Astrocyte (in vitro differentiated cells and primary cell): ENCODE results near the gene ASB15. TPM values are rescaled to one million over a fixed set of nuclear protein-coding genes. Genes with fewer than 3 reads are reported as not detected.

Source experiments
- DNase-seq: peaks from one replicate; pipeline ENCODE4 v3.0.0-alpha.2; 2010; ENCODE audit warnings: low read depth
- FAIRE-seq: peaks from 2 replicates; lab custom pipeline; 2011; peaks lifted over from hg19 to GRCh38; lab: Jason Lieb, UNC
- H2AFZ ChIP-seq: 2 replicates; pipeline ENCODE4 v1.6.0; 2012; ENCODE audit warnings: low read depth, low read length, inconsistent platforms
- H3K27ac ChIP-seq: 2 replicates; pipeline ENCODE4 v1.5.1; 2011; ENCODE audit warnings: low read depth, low read length, inconsistent platforms
- H3K27me3 ChIP-seq: 2 replicates; pipeline ENCODE4 v1.6.0; 2011; ENCODE audit warnings: low read length, inconsistent platforms; ENCODE audit not compliant: insufficient read depth
- H3K36me3 ChIP-seq: 2 replicates; pipeline ENCODE4 v1.5.1; 2011; ENCODE audit warnings: low read length, inconsistent platforms; ENCODE audit not compliant: insufficient read depth
- H3K4me1 ChIP-seq: 2 replicates; pipeline ENCODE4 v1.5.1; 2011; ENCODE audit warnings: low read length, inconsistent platforms; ENCODE audit not compliant: insufficient read depth
- H3K4me2 ChIP-seq: 2 replicates; pipeline ENCODE4 v1.6.0; 2012; ENCODE audit warnings: low read length, inconsistent platforms
- H3K4me3 ChIP-seq: 2 replicates; pipeline ENCODE4 v1.5.1; 2011; ENCODE audit warnings: low read depth, mild to moderate bottlenecking, low read length, inconsistent platforms; ENCODE audit not compliant: insufficient read depth
- H3K79me2 ChIP-seq: 2 replicates; pipeline ENCODE4 v1.6.0; 2012; ENCODE audit warnings: mild to moderate bottlenecking, low read length, inconsistent platforms; ENCODE audit not compliant: insufficient read depth
- H3K9ac ChIP-seq: 2 replicates; pipeline ENCODE4 v1.6.0; 2012; ENCODE audit warnings: mild to moderate bottlenecking, low read length, inconsistent platforms
- H3K9me3 ChIP-seq: 2 replicates; pipeline ENCODE4 v1.5.1; 2012; ENCODE audit warnings: low read depth, mild to moderate bottlenecking, low read length, inconsistent platforms; ENCODE audit not compliant: insufficient read depth
- H4K20me1 ChIP-seq: 2 replicates; pipeline ENCODE4 v1.6.0; 2012; ENCODE audit warnings: low read length, inconsistent platforms; ENCODE audit not compliant: insufficient read depth
- H3K27ac Mint-ChIP-seq: one replicate; pipeline ENCODE4 v1.8.0; 2021; ENCODE audit warnings: mild to moderate bottlenecking, mixed read lengths; ENCODE audit not compliant: unreplicated experiment
- H3K27me3 Mint-ChIP-seq: one replicate; pipeline ENCODE4 v1.8.0; 2021; ENCODE audit warnings: low read depth, mixed read lengths; ENCODE audit not compliant: unreplicated experiment
- H3K36me3 Mint-ChIP-seq: one replicate; pipeline ENCODE4 v1.8.0; 2021; ENCODE audit warnings: low read depth, mixed read lengths; ENCODE audit not compliant: unreplicated experiment
- H3K4me1 Mint-ChIP-seq: one replicate; pipeline ENCODE4 v1.8.0; 2021; ENCODE audit warnings: low read depth, mixed read lengths; ENCODE audit not compliant: unreplicated experiment
- H3K4me3 Mint-ChIP-seq: one replicate; pipeline ENCODE4 v1.8.0; 2021; ENCODE audit warnings: mild to moderate bottlenecking, moderate library complexity, mixed read lengths; ENCODE audit not compliant: unreplicated experiment
- H3K9me3 Mint-ChIP-seq: one replicate; pipeline ENCODE4 v1.8.0; 2021; ENCODE audit warnings: mild to moderate bottlenecking, mixed read lengths; ENCODE audit not compliant: unreplicated experiment
- CTCF ChIP-seq: IDR thresholded peaks from 2 replicates; pipeline ENCODE4 v1.5.1; 2011; ENCODE audit warnings: low read depth, mild to moderate bottlenecking, inconsistent platforms, low read length, moderate library complexity; ENCODE audit not compliant: insufficient read depth
- EZH2 ChIP-seq: IDR thresholded peaks from 2 replicates; pipeline ENCODE4 v1.6.1; 2012; ENCODE audit warnings: mild to moderate bottlenecking, low read length, inconsistent platforms; ENCODE audit not compliant: insufficient read depth
- total RNA-seq: library from RNA; stranded (reverse); gene quantifications from 2 replicates; pipeline ENCODE4 v1.2.1, GENCODE V29; 2021

Gene ASB15
- total RNA-seq, 1 donor from 2014 or later: not detected

- Histone ChIP-seq H3K4me3 (no peak overlapping the region), H2AFZ (no peak overlapping the region), H3K27me3 (no peaks in the 10 kb centered on the region), H3K9me3 (no peaks in the 10 kb centered on the region), H3K4me1 (no peaks in the 10 kb centered on the region), H3K27ac (no peak overlapping the region), H3K79me2 (no peaks in the 10 kb centered on the region), H3K9ac (no peak overlapping the region), H3K4me2 (no peak overlapping the region), H4K20me1 (no peaks in the 10 kb centered on the region), H3K36me3 (no peaks in the 10 kb centered on the region)
- Mint-ChIP-seq H3K4me1 (peaks cover 2% of the 10 kb centered on the region), H3K27me3 (no peaks in the 10 kb centered on the region), H3K4me3 (no peak overlapping the region), H3K36me3 (no peaks in the 10 kb centered on the region), H3K27ac (no peak overlapping the region), H3K9me3 (no peaks in the 10 kb centered on the region)
- DNase-seq (no peak), FAIRE-seq (no peak)
- no peak for TF ChIP-seq EZH2
- TF ChIP-seq CTCF: no peak
Measured at GRCh38 chr7:123598657-123599056, 3.0 kb upstream of the ASB15 start.

GRCh38 chr7:123599766-123600165 lies 1.9 kb upstream of the ASB15 start:
- H4K20me1 ChIP-seq: no peaks in the 10 kb centered on the region
- TF ChIP-seq EZH2 (no peak), CTCF (no peak)
- H3K4me2 ChIP-seq: no peak overlapping the region
- H3K27me3 ChIP-seq: no peaks in the 10 kb centered on the region
- H3K27ac ChIP-seq: no peak overlapping the region
- DNase-seq: no peak
- no peaks in the 10 kb centered on the region for H3K4me1 ChIP-seq
- Mint-ChIP-seq H3K36me3 (no peaks in the 10 kb centered on the region), H3K4me3 (no peak overlapping the region), H3K4me1 (peaks cover 1% of the 10 kb centered on the region), H3K27me3 (no peaks in the 10 kb centered on the region), H3K9me3 (no peaks in the 10 kb centered on the region), H3K27ac (no peak overlapping the region)
- no peaks in the 10 kb centered on the region for H3K36me3 ChIP-seq
- H3K79me2 ChIP-seq: no peaks in the 10 kb centered on the region
- no peak for FAIRE-seq
- H2AFZ ChIP-seq: no peak overlapping the region
- H3K9ac ChIP-seq: no peak overlapping the region
- no peak overlapping the region for H3K4me3 ChIP-seq
- H3K9me3 ChIP-seq: no peaks in the 10 kb centered on the region

GRCh38 chr7:123600876-123601275 lies 745 bp upstream of the ASB15 start:
- Mint-ChIP-seq H3K36me3 (no peaks in the 10 kb centered on the region), H3K9me3 (no peaks in the 10 kb centered on the region), H3K27ac (no peak overlapping the region), H3K4me1 (no peaks in the 10 kb centered on the region), H3K4me3 (no peak overlapping the region), H3K27me3 (no peaks in the 10 kb centered on the region)
- Histone ChIP-seq H3K9ac (no peak overlapping the region), H3K27me3 (no peaks in the 10 kb centered on the region), H3K9me3 (no peaks in the 10 kb centered on the region), H3K79me2 (no peaks in the 10 kb centered on the region), H4K20me1 (no peaks in the 10 kb centered on the region), H3K4me3 (no peak overlapping the region), H3K4me2 (no peak overlapping the region), H3K4me1 (no peaks in the 10 kb centered on the region), H3K36me3 (no peaks in the 10 kb centered on the region), H2AFZ (no peak overlapping the region), H3K27ac (no peak overlapping the region)
- FAIRE-seq: no peak
- no peak for DNase-seq
- TF ChIP-seq EZH2 (no peak), CTCF (no peak)
